Panc1 (cell line): ENCODE measurements around the gene HOXA9. TPM values are rescaled to one million over a fixed set of nuclear protein-coding genes. Genes with fewer than 3 reads are reported as not detected.

Experiments
- ATAC-seq: fragments of 200-7000 bp; cut with Tn5 transposase; 2 replicates; pipeline ENCODE4 v1.9.1; 2020; ENCODE audit warnings: mild to moderate bottlenecking, moderate library complexity
- BruUV-seq: library from RNA; stranded (reverse); fragments of 400-500 nt; replicated peaks from 2 replicates; lab custom pipeline; 2021; lab: Mats Ljungman, UMichigan
- CTCF ChIA-PET: fragments of 300-600 bp; sonication (Branson Sonifier 250); formaldehyde crosslinking; loops from one replicate; lab custom pipeline; 2022; ENCODE audit warnings: antibody characterized with exemption; lab: Charles Lee
- POLR2A ChIA-PET: fragments of 300-600 bp; sonication (Branson Sonifier 250); formaldehyde crosslinking; loops from one replicate; lab custom pipeline; 2022; ENCODE audit warnings: antibody characterized with exemption; lab: Charles Lee
- DNase-seq: peaks from one replicate; pipeline ENCODE4 v3.0.0-alpha.2; 2010; ENCODE audit warnings: low read depth, low spot score
- H3K27ac ChIP-seq: 2 replicates; pipeline ENCODE4 v1.5.1; 2011; ENCODE audit warnings: mild to moderate bottlenecking, low read length, inconsistent platforms
- H3K27me3 ChIP-seq: fragments of 200-500 bp; sonication (Bioruptor generic); 2 replicates; pipeline ENCODE4 v1.6.0; 2014; ENCODE audit warnings: low read length, inconsistent platforms; ENCODE audit not compliant: control insufficient read depth, insufficient read depth
- H3K36me3 ChIP-seq: fragments of 200-500 bp; sonication (Bioruptor generic); 2 replicates; pipeline ENCODE4 v1.5.1; 2014; ENCODE audit warnings: inconsistent platforms, mild to moderate bottlenecking, low read length, moderate library complexity; ENCODE audit not compliant: control insufficient read depth, insufficient read depth
- H3K4me1 ChIP-seq: 2 replicates; pipeline ENCODE4 v1.5.1; 2011; ENCODE audit warnings: inconsistent platforms, mild to moderate bottlenecking, low read length, moderate library complexity; ENCODE audit not compliant: control insufficient read depth, insufficient read depth
- H3K4me3 ChIP-seq, 2 experiments: 2 replicates each; pipeline ENCODE4 v1.5.1; 2011 to 2012; ENCODE audit warnings: low read depth in 2 of 2, low read length in 2 of 2, mild to moderate bottlenecking in 2 of 2, inconsistent platforms in 1 of 2, moderate library complexity in 1 of 2
- H3K9me3 ChIP-seq: fragments of 200-500 bp; sonication (Bioruptor generic); 2 replicates; pipeline ENCODE4 v1.5.1; 2014; ENCODE audit warnings: low read depth, mild to moderate bottlenecking, inconsistent platforms, low read length, moderate library complexity; ENCODE audit not compliant: control insufficient read depth, insufficient read depth
- POLR2AphosphoS5 ChIP-seq: IDR thresholded peaks from 2 replicates; pipeline ENCODE4 v1.6.1; 2012; ENCODE audit warnings: mild to moderate bottlenecking, low read depth, low read length, moderate library complexity
- SIN3A ChIP-seq: IDR thresholded peaks from 2 replicates; pipeline ENCODE4 v1.6.1; 2012; ENCODE audit warnings: low read depth, mild to moderate bottlenecking, low read length, moderate library complexity, borderline replicate concordance; ENCODE audit not compliant: insufficient read depth
- TCF7L2 ChIP-seq: IDR thresholded peaks from 2 replicates; pipeline ENCODE4 v1.6.1; 2011; ENCODE audit warnings: mild to moderate bottlenecking, low read depth, low read length, inconsistent platforms
- in situ Hi-C: cut with HindIII; loops from 2 replicates; pipeline ENCODE4 v1.10.0; 2016; ENCODE audit warnings: low sequenced_read_pairs, low pct_unique_long_range_greater_than_20kb
- intact Hi-C: fragments of 100-400 bp; cut with micrococcal nuclease; formaldehyde crosslinking; loops from one replicate; pipeline ENCODE4 v1.10.0; 2022; ENCODE audit not compliant: unreplicated experiment
- total RNA-seq: library from RNA; stranded (reverse); gene quantifications from one replicate; pipeline ENCODE4 v1.2.1, GENCODE V29; 2021; ENCODE audit not compliant: unreplicated experiment
- TF ChIP-seq, protein P1 (sequence below): fragments of 450-650 bp; IDR thresholded peaks from 2 replicates; pipeline ENCODE4 v1.5.1; 2017; ENCODE audit warnings: mild to moderate bottlenecking
- TF ChIP-seq, protein P2 (sequence below), 2 experiments: IDR thresholded peaks; 2 replicates each; pipeline ENCODE4 v1.6.1; 2011 to 2012; ENCODE audit warnings: low read depth in 2 of 2, control low read depth in 1 of 2, low read length in 1 of 2, mild to moderate bottlenecking in 1 of 2, moderate library complexity in 1 of 2; ENCODE audit not compliant: insufficient read depth in 1 of 2

Gene HOXA9
- total RNA-seq, 1 experiment from 2014 or later = not detected

- CTCF ChIA-PET = interaction anchor here (0.5 to 1.9 kb wide), 9 partner anchors 19 to 909 kb away, joined by 3 to 12 read pairs (median 3); no protein-coding TSS in a partner anchor
- no peak for DNase-seq
- BruUV-seq = no TSS peak
- Histone ChIP-seq H3K4me3 (no peak overlapping the region; a peak in 1 of 4 replicates), H3K27ac (no peak overlapping the region), H3K9me3 (no peaks in the 10 kb centered on the region), H3K4me1 (peaks cover 15% of the 10 kb centered on the region; the same call in 1 of the 2 replicates), H3K27me3 (no peaks in the 10 kb centered on the region), H3K36me3 (no peaks in the 10 kb centered on the region)
- no peak for ATAC-seq
- in situ Hi-C loops = no loop called here
- POLR2A ChIA-PET = no interaction called here
- TF ChIP-seq, protein P1, sequence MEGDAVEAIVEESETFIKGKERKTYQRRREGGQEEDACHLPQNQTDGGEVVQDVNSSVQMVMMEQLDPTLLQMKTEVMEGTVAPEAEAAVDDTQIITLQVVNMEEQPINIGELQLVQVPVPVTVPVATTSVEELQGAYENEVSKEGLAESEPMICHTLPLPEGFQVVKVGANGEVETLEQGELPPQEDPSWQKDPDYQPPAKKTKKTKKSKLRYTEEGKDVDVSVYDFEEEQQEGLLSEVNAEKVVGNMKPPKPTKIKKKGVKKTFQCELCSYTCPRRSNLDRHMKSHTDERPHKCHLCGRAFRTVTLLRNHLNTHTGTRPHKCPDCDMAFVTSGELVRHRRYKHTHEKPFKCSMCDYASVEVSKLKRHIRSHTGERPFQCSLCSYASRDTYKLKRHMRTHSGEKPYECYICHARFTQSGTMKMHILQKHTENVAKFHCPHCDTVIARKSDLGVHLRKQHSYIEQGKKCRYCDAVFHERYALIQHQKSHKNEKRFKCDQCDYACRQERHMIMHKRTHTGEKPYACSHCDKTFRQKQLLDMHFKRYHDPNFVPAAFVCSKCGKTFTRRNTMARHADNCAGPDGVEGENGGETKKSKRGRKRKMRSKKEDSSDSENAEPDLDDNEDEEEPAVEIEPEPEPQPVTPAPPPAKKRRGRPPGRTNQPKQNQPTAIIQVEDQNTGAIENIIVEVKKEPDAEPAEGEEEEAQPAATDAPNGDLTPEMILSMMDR = no peak
- TF ChIP-seq, protein P2, sequence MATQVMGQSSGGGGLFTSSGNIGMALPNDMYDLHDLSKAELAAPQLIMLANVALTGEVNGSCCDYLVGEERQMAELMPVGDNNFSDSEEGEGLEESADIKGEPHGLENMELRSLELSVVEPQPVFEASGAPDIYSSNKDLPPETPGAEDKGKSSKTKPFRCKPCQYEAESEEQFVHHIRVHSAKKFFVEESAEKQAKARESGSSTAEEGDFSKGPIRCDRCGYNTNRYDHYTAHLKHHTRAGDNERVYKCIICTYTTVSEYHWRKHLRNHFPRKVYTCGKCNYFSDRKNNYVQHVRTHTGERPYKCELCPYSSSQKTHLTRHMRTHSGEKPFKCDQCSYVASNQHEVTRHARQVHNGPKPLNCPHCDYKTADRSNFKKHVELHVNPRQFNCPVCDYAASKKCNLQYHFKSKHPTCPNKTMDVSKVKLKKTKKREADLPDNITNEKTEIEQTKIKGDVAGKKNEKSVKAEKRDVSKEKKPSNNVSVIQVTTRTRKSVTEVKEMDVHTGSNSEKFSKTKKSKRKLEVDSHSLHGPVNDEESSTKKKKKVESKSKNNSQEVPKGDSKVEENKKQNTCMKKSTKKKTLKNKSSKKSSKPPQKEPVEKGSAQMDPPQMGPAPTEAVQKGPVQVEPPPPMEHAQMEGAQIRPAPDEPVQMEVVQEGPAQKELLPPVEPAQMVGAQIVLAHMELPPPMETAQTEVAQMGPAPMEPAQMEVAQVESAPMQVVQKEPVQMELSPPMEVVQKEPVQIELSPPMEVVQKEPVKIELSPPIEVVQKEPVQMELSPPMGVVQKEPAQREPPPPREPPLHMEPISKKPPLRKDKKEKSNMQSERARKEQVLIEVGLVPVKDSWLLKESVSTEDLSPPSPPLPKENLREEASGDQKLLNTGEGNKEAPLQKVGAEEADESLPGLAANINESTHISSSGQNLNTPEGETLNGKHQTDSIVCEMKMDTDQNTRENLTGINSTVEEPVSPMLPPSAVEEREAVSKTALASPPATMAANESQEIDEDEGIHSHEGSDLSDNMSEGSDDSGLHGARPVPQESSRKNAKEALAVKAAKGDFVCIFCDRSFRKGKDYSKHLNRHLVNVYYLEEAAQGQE (IDR thresholded peaks at IDR 0.05; ENCODE audit: insufficient read depth in 1 of 2, low read depth in 2 of 2, low read length in 1 of 2) = no peak
- TF ChIP-seq POLR2AphosphoS5 (no peak), TCF7L2 (no peak), SIN3A (no peak)
- intact Hi-C loops = no loop called here
These were observed 15.4 kb upstream of the HOXA9 start for GRCh38 chr7:27180431-27181420.

GRCh38 chr7:27179503-27180430, 14.4 kb upstream of the HOXA9 start:
- CTCF ChIA-PET = interaction anchor here (0.5 to 1.9 kb wide), 16 partner anchors 9 to 1300 kb away, joined by 3 to 12 read pairs (median 3); no protein-coding TSS in a partner anchor
- DNase-seq = no peak
- POLR2A ChIA-PET = no interaction called here
- H3K4me3 ChIP-seq = peak overlapping the region; percentile 32 to 52
- TF ChIP-seq, protein P1 = peak; percentile 99
- TF ChIP-seq TCF7L2 = 0 out of 2 replicates have a peak, but pooled peaks have one; percentile 34
- TF ChIP-seq POLR2AphosphoS5 = no peak
- TF ChIP-seq SIN3A = no peak
- H3K27me3 ChIP-seq = no peaks in the 10 kb centered on the region
- intact Hi-C loops (no loop called here), in situ Hi-C loops (no loop called here)
- peaks cover 15% of the 10 kb centered on the region; the same call in 1 of the 2 replicates for H3K4me1 ChIP-seq
- H3K9me3 ChIP-seq = no peaks in the 10 kb centered on the region
- H3K36me3 ChIP-seq = no peaks in the 10 kb centered on the region
- ATAC-seq = peak; percentile 83
- no TSS peak for BruUV-seq
- H3K27ac ChIP-seq = peak overlapping the region; percentile 57
